ENCODE measurements around the gene WWOX. TPM values are rescaled to one million over a fixed set of nuclear protein-coding genes. Genes with fewer than 3 reads are reported as not detected.

The WWOX gene
- polyA plus RNA-seq, 1 donor from 2014 or later: 25.6 TPM

DNA sequence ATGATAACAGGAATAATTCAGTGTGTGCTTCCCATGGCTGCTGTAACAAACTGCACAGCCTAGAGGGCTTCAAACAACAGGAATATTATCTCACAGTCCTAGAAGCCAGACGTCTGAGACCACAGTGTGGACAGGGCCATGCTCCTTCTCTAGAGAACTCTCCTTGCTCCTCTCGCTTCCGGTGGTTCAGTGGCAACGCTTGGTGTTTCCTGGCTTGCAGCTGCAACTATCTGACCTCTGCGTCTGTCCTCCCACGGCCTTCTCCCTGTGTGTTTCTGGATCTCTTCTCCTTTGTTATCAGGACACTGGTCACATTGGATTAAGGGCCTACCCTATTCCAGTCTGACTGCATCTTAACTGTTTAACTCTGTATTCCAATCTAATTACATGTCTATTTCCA is 1086.7 kb downstream of the WWOX start:
- Histone ChIP-seq H3K79me2 (replicated peaks; ENCODE audit: insufficient read depth, low read length) (no peaks in the 10 kb centered on the region), H3K4me2 (ENCODE audit: low read length) (no peak overlapping the region), H3K9me3 (ENCODE audit: low read length) (no peaks in the 10 kb centered on the region), H3K9ac (ENCODE audit: low read length) (no peak overlapping the region), H3K36me3 (ENCODE audit: insufficient read depth, low read length) (no peaks in the 10 kb centered on the region), H3K9me2 (ENCODE audit: insufficient read depth, low read length) (no peaks in the 10 kb centered on the region), H4K20me1 (ENCODE audit: insufficient read depth) (no peaks in the 10 kb centered on the region), H3K27ac (ENCODE audit: low read length) (no peak overlapping the region), H2AFZ (ENCODE audit: low read depth, low read length) (no peak overlapping the region), H3K27me3 (ENCODE audit: insufficient read depth, low read depth, low read length) (no peaks in the 10 kb centered on the region), H3K4me3 (ENCODE audit: low read length) (no peak overlapping the region), H3F3A (ENCODE audit: insufficient read depth, low read length, poor library complexity, severe bottlenecking) (no peaks in the 10 kb centered on the region)
- TF ChIP-seq, protein P1, sequence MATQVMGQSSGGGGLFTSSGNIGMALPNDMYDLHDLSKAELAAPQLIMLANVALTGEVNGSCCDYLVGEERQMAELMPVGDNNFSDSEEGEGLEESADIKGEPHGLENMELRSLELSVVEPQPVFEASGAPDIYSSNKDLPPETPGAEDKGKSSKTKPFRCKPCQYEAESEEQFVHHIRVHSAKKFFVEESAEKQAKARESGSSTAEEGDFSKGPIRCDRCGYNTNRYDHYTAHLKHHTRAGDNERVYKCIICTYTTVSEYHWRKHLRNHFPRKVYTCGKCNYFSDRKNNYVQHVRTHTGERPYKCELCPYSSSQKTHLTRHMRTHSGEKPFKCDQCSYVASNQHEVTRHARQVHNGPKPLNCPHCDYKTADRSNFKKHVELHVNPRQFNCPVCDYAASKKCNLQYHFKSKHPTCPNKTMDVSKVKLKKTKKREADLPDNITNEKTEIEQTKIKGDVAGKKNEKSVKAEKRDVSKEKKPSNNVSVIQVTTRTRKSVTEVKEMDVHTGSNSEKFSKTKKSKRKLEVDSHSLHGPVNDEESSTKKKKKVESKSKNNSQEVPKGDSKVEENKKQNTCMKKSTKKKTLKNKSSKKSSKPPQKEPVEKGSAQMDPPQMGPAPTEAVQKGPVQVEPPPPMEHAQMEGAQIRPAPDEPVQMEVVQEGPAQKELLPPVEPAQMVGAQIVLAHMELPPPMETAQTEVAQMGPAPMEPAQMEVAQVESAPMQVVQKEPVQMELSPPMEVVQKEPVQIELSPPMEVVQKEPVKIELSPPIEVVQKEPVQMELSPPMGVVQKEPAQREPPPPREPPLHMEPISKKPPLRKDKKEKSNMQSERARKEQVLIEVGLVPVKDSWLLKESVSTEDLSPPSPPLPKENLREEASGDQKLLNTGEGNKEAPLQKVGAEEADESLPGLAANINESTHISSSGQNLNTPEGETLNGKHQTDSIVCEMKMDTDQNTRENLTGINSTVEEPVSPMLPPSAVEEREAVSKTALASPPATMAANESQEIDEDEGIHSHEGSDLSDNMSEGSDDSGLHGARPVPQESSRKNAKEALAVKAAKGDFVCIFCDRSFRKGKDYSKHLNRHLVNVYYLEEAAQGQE (IDR thresholded peaks at IDR 0.05; ENCODE audit: borderline replicate concordance): no peak
- TF ChIP-seq SMC3 (conservative IDR thresholded peaks at IDR 0.05; ENCODE audit: poor library complexity) (no peak), EP300 (conservative IDR thresholded peaks at IDR 0.05; ENCODE audit: poor library complexity, severe bottlenecking) (no peak), POLR2AphosphoS5 (IDR thresholded peaks at IDR 0.05) (no peak), MXI1 (conservative IDR thresholded peaks at IDR 0.05; ENCODE audit: poor library complexity, severe bottlenecking) (no peak), TAF1 (IDR thresholded peaks at IDR 0.05; ENCODE audit: low read depth) (no peak), RAD21 (conservative IDR thresholded peaks at IDR 0.05) (no peak), EZH2 (IDR thresholded peaks at IDR 0.05; ENCODE audit: borderline replicate concordance, insufficient read depth, low read length, poor library complexity, severe bottlenecking) (no peak)
- TF ChIP-seq, protein P2, sequence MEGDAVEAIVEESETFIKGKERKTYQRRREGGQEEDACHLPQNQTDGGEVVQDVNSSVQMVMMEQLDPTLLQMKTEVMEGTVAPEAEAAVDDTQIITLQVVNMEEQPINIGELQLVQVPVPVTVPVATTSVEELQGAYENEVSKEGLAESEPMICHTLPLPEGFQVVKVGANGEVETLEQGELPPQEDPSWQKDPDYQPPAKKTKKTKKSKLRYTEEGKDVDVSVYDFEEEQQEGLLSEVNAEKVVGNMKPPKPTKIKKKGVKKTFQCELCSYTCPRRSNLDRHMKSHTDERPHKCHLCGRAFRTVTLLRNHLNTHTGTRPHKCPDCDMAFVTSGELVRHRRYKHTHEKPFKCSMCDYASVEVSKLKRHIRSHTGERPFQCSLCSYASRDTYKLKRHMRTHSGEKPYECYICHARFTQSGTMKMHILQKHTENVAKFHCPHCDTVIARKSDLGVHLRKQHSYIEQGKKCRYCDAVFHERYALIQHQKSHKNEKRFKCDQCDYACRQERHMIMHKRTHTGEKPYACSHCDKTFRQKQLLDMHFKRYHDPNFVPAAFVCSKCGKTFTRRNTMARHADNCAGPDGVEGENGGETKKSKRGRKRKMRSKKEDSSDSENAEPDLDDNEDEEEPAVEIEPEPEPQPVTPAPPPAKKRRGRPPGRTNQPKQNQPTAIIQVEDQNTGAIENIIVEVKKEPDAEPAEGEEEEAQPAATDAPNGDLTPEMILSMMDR (IDR thresholded peaks at IDR 0.05; ENCODE audit: poor library complexity, severe bottlenecking): no peak

DNA sequence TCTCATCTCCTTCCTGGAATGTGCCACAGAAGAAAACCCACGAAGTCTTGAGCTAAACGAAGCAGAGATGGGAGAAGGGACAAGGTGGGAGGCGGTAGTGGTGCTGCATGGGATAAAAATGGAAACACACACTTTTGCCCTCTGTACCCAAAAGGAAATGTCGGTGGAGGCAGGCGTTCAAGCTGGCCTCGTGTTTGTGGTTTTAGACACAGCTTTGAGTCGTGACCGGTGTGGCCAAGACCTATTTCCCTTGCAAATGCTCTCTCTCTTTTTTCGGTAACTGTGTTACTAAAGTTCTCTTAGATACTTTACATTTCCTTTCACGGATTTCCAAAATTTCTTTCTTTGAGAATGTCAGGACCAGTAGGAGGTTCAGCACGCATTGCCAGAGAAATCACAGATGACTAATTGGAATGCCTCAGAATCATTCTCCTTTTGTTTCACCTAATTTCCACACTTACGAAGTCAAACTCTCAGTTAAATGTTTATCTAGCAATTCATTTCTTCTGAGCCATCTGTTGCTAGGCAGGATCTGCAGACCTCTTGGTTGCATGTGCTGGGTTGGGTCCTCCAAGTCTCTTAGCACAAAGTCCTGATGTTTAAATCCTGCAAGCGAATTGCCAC is 1088.8 kb downstream of the WWOX start:
- Histone ChIP-seq H4K20me1 (ENCODE audit: insufficient read depth) (no peaks in the 10 kb centered on the region), H3K79me2 (replicated peaks; ENCODE audit: insufficient read depth, low read length) (no peaks in the 10 kb centered on the region)

More for the DNA sequence above, 1088.8 kb downstream of the WWOX start:
- H2AFZ ChIP-seq (ENCODE audit: low read depth, low read length): no peak overlapping the region
- no peak overlapping the region for H3K4me3 ChIP-seq (ENCODE audit: low read length)
- no peaks in the 10 kb centered on the region for H3K9me2 ChIP-seq (ENCODE audit: insufficient read depth, low read length)
- H3K4me2 ChIP-seq (ENCODE audit: low read length): no peak overlapping the region
- peak overlapping the region; percentile 2 for H3K27ac ChIP-seq (ENCODE audit: low read length)
- H3K9ac ChIP-seq (ENCODE audit: low read length): no peak overlapping the region
- no peaks in the 10 kb centered on the region for H3K27me3 ChIP-seq (ENCODE audit: insufficient read depth, low read depth, low read length)
- no peaks in the 10 kb centered on the region for H3K9me3 ChIP-seq (ENCODE audit: low read length)
- no peaks in the 10 kb centered on the region for H3K36me3 ChIP-seq (ENCODE audit: insufficient read depth, low read length)
- TF ChIP-seq, protein P2 (IDR thresholded peaks at IDR 0.05; ENCODE audit: poor library complexity, severe bottlenecking): no peak
- TF ChIP-seq EP300 (conservative IDR thresholded peaks at IDR 0.05; ENCODE audit: poor library complexity, severe bottlenecking): no peak
- no peak for TF ChIP-seq POLR2AphosphoS5 (IDR thresholded peaks at IDR 0.05)
- no peak for TF ChIP-seq RAD21 (conservative IDR thresholded peaks at IDR 0.05)
- TF ChIP-seq, protein P1 (IDR thresholded peaks at IDR 0.05; ENCODE audit: borderline replicate concordance): no peak
- no peaks in the 10 kb centered on the region for H3F3A ChIP-seq (ENCODE audit: insufficient read depth, low read length, poor library complexity, severe bottlenecking)

Measured in neural cell (in vitro differentiated cells).